AG09309 (cell line): ENCODE data around the gene GALNT9.
"Not testable (repeated sequence)": the region's sequence is repeated elsewhere in the genome, so short reads cannot be mapped to it uniquely, and the experiment has no call there.

Experiments used
- DNase-seq: peaks from one replicate; pipeline ENCODE4 v3.0.0-alpha.2; 2010; ENCODE audit warnings: low read depth
- H3K4me3 ChIP-seq: 2 replicates; pipeline ENCODE4 v1.5.1; 2011; ENCODE audit warnings: mild to moderate bottlenecking, low read depth, low read length, moderate library complexity; ENCODE audit not compliant: control insufficient read depth
- TF ChIP-seq, protein P1 (sequence below): IDR thresholded peaks from 2 replicates; pipeline ENCODE4 v1.5.1; 2011; ENCODE audit warnings: mild to moderate bottlenecking, low read depth, low read length, inconsistent platforms; ENCODE audit not compliant: insufficient read depth, control insufficient read depth; ENCODE audit errors: missing control alignments

The GALNT9 gene

GRCh38 chr12:132151145-132151765 is 178.1 kb downstream of the GALNT9 start:
- no peak for DNase-seq
- no peak overlapping the region for H3K4me3 ChIP-seq
- TF ChIP-seq, protein P1, sequence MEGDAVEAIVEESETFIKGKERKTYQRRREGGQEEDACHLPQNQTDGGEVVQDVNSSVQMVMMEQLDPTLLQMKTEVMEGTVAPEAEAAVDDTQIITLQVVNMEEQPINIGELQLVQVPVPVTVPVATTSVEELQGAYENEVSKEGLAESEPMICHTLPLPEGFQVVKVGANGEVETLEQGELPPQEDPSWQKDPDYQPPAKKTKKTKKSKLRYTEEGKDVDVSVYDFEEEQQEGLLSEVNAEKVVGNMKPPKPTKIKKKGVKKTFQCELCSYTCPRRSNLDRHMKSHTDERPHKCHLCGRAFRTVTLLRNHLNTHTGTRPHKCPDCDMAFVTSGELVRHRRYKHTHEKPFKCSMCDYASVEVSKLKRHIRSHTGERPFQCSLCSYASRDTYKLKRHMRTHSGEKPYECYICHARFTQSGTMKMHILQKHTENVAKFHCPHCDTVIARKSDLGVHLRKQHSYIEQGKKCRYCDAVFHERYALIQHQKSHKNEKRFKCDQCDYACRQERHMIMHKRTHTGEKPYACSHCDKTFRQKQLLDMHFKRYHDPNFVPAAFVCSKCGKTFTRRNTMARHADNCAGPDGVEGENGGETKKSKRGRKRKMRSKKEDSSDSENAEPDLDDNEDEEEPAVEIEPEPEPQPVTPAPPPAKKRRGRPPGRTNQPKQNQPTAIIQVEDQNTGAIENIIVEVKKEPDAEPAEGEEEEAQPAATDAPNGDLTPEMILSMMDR, result no peak

DNA sequence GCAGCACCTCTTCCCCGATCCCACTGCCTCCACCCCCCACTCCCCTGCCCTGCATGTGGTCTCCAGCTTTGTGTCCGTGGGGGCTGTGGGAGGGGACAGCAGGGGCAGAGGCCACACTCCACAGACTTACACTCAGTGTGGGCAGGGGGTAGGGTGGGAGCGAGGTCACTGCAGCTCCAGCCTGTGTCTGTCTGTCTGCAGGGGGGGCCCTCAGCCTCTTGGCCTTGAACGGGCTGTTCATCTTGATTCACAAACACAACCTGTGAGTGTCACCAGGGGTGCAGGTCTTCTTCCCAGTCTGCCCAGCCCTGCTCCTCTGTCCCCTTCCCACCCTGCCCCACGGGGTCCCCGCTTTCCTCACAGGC is 178.6 kb downstream of the GALNT9 start:
- no peak overlapping the region for H3K4me3 ChIP-seq
- DNase-seq, result no peak
- TF ChIP-seq, protein P1, result no peak

GRCh38 chr12:132149526-132149925 is 179.9 kb downstream of the GALNT9 start:
- H3K4me3 ChIP-seq, DNase-seq: not testable (repeated sequence)

DNA sequence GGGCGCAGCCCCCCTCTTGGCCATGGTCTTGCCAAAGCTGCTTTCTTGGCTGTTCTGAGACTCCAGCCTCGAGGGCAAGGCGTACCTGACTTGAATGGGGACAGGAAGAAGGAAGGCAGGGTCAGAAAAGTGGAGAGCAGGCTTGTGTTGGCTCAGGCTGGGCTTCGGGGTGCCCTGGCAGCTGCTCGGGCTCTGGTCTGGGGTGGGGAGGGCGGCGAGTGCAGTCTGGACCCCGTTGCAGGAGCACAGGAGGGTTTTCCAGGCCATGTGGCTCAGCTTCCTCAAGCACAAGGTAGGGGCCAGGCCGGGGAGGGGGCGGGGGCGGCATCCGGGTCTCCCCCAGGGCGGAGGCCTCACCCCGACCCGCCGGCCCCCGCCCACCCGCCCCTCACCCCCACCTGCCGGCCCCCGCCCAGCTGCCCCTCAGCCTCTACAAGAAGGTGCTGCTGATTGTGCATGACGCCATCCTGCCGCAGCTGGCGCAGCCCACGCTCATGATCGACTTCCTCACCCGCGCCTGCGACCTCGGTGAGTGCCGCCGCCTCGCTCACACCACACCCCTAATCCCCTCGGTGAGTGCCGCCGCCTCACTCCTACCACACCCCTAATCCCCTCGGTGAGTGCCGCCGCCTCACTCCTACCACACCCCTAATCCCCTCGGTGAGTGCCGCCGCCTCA is 180.9 kb downstream of the GALNT9 start:
- no peak for DNase-seq
- no peak overlapping the region for H3K4me3 ChIP-seq
- TF ChIP-seq, protein P1, result no peak

- no peak overlapping the region for H3K4me3 ChIP-seq
- TF ChIP-seq, protein P1, result no peak
- DNase-seq, result no peak
Observed at GRCh38 chr12:132147423-132148367, 181.7 kb downstream of the GALNT9 start.

GRCh38 chr12:132146772-132147422 is 182.5 kb downstream of the GALNT9 start:
- TF ChIP-seq, protein P1, result no peak
- no peak for DNase-seq
- no peak overlapping the region for H3K4me3 ChIP-seq
